ENCODE results near the gene ARFGEF2. TPM values are rescaled to one million over a fixed set of nuclear protein-coding genes. Genes with fewer than 3 reads are reported as not detected.

Gene ARFGEF2
- total RNA-seq, 1 donor from 2014 or later, result 36.1 TPM

- DNase-seq (ENCODE audit: low read depth) (no peak), FAIRE-seq (no peak)
- H3K27me3 ChIP-seq (ENCODE audit: control insufficient read depth, insufficient read depth, low read length), result no peaks in the 10 kb centered on the region
- no peaks in the 10 kb centered on the region for H3K36me3 ChIP-seq (ENCODE audit: control insufficient read depth, insufficient read depth, low read length)
- no peak overlapping the region for H3K4me3 ChIP-seq (ENCODE audit: low read depth, low read length)
- TF ChIP-seq CTCF (IDR thresholded peaks at IDR 0.05; ENCODE audit: insufficient read depth, low read length, severe bottlenecking), result no peak
Observed at GRCh38 chr20:48919336-48919881, 2.1 kb upstream of the ARFGEF2 start.

- DNase-seq (ENCODE audit: low read depth), result no peak
- no peak for FAIRE-seq
- no peak for TF ChIP-seq CTCF (IDR thresholded peaks at IDR 0.05; ENCODE audit: insufficient read depth, low read length, severe bottlenecking)
- no peak overlapping the region for H3K4me3 ChIP-seq (ENCODE audit: low read depth, low read length)
- H3K27me3 ChIP-seq (ENCODE audit: control insufficient read depth, insufficient read depth, low read length), result no peaks in the 10 kb centered on the region
- no peaks in the 10 kb centered on the region for H3K36me3 ChIP-seq (ENCODE audit: control insufficient read depth, insufficient read depth, low read length)
Observed at GRCh38 chr20:48919882-48920526, 1.5 kb upstream of the ARFGEF2 start.

- Histone ChIP-seq H3K36me3 (ENCODE audit: control insufficient read depth, insufficient read depth, low read length) (no peaks in the 10 kb centered on the region), H3K4me3 (ENCODE audit: low read depth, low read length) (peak overlapping the region; percentile 73), H3K27me3 (ENCODE audit: control insufficient read depth, insufficient read depth, low read length) (no peaks in the 10 kb centered on the region)
- no peak for DNase-seq (ENCODE audit: low read depth)
- TF ChIP-seq CTCF (IDR thresholded peaks at IDR 0.05; ENCODE audit: insufficient read depth, low read length, severe bottlenecking), result no peak
- FAIRE-seq, result no peak
Observed at GRCh38 chr20:48920527-48921167, 864 bp upstream of the ARFGEF2 start.

GRCh38 chr20:48921883-48922820 is 641 bp downstream of the ARFGEF2 start:
- Histone ChIP-seq H3K36me3 (ENCODE audit: control insufficient read depth, insufficient read depth, low read length) (no peaks in the 10 kb centered on the region), H3K4me3 (ENCODE audit: low read depth, low read length) (peak overlapping the region; percentile 73), H3K27me3 (ENCODE audit: control insufficient read depth, insufficient read depth, low read length) (no peaks in the 10 kb centered on the region)
- DNase-seq (ENCODE audit: low read depth) (peak; percentile 62), FAIRE-seq (no peak)
- peak; percentile 8 for TF ChIP-seq CTCF (IDR thresholded peaks at IDR 0.05; ENCODE audit: insufficient read depth, low read length, severe bottlenecking)

- no peak for FAIRE-seq
- Histone ChIP-seq H3K36me3 (ENCODE audit: control insufficient read depth, insufficient read depth, low read length) (no peaks in the 10 kb centered on the region), H3K4me3 (ENCODE audit: low read depth, low read length) (no peak overlapping the region), H3K27me3 (ENCODE audit: control insufficient read depth, insufficient read depth, low read length) (no peaks in the 10 kb centered on the region)
- DNase-seq (ENCODE audit: low read depth), result no peak
- no peak for TF ChIP-seq CTCF (IDR thresholded peaks at IDR 0.05; ENCODE audit: insufficient read depth, low read length, severe bottlenecking)
Observed at GRCh38 chr20:48923149-48923718, 1.7 kb downstream of the ARFGEF2 start.

Data from bronchial epithelial cell (primary cell).